Middle frontal gyrus (tissue), 1 donor: ENCODE data around the gene ADAMTS4.
"Not testable (repeated sequence)": the region's sequence is repeated elsewhere in the genome, so short reads cannot be mapped to it uniquely, and the experiment has no call there.

ENCODE experiments used
- DNase-seq: peaks from one replicate; pipeline ENCODE4 v3.0.0-alpha.2; 2015; ENCODE audit warnings: low spot score; ENCODE audit errors: extremely low spot score

Gene ADAMTS4, protein sequence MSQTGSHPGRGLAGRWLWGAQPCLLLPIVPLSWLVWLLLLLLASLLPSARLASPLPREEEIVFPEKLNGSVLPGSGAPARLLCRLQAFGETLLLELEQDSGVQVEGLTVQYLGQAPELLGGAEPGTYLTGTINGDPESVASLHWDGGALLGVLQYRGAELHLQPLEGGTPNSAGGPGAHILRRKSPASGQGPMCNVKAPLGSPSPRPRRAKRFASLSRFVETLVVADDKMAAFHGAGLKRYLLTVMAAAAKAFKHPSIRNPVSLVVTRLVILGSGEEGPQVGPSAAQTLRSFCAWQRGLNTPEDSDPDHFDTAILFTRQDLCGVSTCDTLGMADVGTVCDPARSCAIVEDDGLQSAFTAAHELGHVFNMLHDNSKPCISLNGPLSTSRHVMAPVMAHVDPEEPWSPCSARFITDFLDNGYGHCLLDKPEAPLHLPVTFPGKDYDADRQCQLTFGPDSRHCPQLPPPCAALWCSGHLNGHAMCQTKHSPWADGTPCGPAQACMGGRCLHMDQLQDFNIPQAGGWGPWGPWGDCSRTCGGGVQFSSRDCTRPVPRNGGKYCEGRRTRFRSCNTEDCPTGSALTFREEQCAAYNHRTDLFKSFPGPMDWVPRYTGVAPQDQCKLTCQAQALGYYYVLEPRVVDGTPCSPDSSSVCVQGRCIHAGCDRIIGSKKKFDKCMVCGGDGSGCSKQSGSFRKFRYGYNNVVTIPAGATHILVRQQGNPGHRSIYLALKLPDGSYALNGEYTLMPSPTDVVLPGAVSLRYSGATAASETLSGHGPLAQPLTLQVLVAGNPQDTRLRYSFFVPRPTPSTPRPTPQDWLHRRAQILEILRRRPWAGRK

DNA sequence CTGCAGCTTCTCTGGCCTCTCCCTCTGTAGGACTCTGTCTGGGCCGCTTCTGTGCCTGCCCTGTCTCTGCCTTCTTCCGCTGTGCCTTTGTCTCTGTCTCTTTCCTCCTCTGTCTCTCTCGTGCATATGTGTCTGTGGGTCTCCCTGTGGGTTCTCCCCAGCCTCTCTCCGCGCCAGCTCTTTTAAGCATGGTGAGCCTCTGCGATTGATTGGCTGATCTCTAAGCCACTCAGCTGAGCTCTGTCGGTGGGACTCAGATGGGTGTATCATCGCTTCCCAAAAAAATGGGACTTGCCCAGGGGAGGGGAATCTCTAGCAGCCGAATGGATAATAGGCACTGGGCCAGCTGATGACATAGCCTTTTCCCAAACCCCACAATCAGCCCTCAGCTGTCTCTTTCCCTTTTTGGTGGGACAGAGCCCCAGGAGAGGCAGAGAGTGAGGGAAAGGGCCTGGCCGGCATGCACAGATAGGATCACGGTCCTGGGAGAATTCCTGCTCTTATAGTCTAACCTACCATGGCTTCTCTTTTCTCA lies at the start of gene ADAMTS4:
ADAMTS4 (minus strand) TSS at position 158 of the 535 bp plus-strand sequence. CDS start 427 bp downstream, outside the sequence.
- DNase-seq, result peak; percentile 68

DNA sequence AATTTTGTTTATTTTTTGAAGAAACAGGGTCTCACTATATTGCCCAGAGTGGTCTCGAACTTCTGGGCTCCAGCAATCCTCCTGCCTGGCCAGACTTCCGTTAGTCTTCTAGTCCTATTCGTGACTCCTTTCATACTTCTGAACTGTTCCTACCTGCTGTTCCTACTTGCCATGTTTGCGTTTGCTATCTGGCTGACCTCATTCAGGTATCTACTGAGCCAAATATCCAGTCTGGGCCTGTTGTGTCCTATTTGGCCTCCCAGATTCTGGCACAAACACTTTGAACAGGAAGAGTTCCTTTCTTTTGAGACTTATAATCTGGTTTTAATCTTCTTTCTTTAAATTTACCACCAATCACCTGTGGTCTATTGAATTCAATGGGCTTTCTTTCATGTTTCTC lies 46.0 kb upstream of the ADAMTS4 start:
- DNase-seq, result no peak

DNA sequence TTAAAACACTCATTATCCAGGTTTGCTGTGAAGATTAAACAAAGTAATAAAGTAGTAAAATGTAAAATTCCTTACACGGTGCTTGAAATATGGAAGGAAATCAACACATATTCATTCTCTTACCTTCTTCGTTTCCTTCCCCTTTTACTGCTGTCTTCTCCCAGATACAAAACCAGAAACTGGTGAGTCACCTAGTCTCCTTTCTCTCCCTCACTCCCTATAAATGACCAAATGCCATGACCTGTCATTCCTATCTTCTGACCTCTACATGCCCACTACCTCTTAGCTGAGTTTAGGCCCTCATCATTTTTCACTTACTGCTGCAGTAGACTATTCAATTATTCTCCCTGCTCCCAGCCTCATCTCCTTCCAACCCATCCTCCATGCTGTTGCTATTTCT lies 43.5 kb upstream of the ADAMTS4 start:
- DNase-seq, result no peak

DNA sequence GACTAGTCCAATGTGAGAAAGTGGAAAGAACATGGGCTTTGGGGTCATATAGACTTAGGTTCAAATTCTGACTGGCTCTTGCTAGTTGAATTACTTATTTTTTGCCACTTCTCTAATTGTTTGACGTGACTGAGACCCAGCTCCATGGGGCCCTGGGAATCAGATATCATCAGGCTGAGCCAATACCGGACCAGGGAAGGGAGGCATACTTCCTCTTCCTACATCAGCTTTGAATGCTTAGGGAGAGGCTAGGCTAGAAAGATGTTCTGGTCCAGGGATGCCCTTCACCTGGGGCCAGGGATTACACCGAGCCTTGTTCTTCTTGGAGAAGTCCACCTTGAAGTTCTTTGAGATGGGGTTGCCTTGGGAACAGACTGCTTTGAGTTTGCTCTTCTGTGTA lies 42.8 kb upstream of the ADAMTS4 start:
- no peak for DNase-seq

DNA sequence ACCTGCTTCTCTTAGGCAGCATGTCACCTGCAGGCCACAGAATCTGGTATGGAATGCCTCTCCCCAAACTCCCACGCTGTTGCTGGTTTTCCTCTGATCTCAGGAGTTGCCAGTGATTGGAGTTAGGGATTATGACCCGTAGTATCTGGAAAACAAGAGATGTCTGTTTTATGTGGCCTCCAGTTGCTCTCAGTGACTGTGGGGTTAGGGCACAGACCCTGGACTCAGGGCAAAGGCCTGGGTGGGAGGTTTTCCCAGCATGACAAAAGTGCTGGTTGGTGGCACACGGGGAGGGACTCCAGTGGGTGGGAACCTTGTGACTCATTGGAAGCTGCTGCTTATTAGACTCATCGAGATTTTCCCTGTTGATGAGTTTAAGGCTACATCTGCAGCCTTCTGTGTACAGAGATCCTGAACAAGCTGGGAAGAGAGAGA lies 39.2 kb upstream of the ADAMTS4 start, which contains the start of gene NR1I3:
NR1I3 (minus strand) TSS at position 165 of the 435 bp plus-strand sequence. CDS start 1,638 bp downstream, outside the sequence.
- no peak for DNase-seq

DNA sequence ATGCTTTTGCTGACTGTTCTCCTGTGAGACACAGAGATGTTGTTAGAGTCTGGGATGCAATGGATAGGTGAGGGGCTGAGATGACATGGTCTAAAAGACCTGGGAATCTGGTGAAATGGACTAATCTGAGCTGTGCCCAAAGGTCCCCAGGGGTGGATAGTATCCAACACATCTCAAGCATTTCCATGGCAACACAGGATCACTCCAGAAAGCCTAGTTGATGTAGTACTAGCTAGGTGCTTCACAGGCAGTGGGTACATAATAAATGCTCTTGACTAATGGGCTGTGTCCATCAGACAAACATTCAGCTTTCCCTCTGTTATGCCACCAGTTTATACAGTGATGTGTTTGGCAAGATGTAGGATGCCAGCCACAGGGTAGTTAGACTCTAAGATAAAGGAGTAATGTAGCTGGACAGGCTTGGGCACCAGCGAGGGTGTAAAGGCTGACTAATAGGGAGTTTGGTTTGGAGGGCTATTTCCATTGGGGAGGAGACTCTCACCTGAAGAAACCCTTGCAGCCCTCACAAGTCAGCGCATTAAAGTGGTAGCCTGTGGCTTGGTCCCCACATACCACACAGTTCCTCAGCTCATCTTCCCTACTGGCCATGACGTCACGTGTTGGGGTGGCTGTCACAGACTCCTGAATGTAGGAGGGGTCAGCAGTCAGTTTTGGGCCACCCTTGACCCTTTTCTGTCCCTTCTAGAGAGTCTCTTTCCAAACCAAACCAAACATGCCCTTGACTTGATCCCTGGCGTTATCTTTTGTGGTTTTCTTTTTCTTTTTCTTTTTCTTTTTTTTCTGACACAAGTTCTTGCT lies 37.3 kb upstream of the ADAMTS4 start:
- DNase-seq, result no peak

DNA sequence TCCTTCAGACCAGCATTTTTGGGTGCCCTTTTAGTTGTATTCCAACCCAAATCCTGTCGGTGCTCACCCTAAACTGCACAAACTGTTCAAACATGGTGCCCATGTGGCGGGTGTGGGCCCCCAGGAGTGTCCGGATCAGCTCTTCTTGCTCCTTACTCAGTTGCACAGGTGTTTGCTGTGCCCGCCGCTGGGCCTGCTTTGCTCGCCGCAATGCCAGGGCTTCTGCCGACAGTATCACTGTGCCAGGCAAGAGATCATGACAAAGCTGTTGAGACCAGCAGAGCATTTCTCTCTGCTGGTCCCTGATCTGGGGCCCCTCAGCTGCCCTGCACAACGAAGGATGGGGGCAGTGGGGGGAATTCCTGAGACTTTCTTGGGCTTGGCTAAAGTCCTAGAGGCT lies 34.2 kb upstream of the ADAMTS4 start:
- no peak for DNase-seq

DNA sequence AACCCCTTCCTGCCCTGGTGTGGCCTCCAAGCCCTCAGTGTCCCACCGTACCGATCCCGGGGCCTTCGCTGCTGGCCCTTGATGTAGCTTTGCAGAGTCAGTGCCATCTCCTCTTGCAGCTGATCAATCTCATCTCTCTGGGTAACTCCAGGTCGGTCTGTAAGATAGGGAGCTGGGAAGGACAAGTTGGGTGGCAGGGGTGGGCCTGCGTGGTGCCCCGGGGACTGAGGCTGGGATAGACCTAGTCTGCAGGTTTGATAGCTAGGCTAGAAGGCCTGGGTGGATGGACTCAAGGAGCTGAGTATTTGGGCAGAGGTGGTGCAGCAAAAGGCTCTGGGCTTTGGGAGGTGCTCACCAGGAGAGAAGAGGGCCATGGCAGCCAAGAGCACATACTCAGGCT lies 31.9 kb upstream of the ADAMTS4 start:
- DNase-seq, result no peak

DNA sequence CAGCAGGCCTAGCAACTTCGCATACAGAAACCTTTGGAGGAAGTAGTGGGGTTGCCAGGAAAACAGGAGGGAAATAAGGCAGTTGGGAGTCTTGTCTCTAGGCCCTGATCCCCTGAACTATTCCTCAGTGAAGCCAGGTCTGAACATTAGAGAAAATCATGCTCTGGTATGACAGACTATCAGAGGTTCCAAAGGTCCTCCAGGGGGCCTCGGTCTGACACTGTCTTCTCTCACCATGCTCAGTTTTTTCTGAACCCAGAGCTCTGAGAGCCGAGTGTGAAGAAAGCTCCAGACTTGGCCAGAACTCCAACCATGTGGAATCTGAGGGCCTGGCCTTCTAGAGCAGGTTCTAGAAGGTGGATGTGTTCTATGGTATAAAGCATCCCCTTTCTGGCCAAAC lies 31.0 kb upstream of the ADAMTS4 start:
- no peak for DNase-seq

DNA sequence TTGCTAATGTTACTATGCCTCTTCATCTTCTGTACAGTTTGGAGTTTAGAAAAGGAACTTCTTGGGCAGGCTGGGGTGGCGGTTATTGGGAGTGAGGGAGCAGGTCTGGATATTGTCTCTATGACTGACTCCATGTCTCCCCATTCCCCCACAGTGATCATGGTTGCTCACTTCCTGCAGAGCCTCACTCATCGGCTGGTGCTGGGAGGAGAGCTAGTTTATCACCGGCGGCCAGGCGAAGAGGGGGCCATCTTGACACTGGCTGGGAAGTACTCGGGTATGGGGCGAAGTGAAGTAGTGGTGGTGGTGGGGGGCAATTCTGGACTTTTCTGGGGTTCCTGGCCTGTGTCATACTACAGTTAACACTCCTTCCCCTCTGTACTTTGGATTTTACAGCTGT lies 29.2 kb upstream of the ADAMTS4 start:
- DNase-seq, result no peak

DNA sequence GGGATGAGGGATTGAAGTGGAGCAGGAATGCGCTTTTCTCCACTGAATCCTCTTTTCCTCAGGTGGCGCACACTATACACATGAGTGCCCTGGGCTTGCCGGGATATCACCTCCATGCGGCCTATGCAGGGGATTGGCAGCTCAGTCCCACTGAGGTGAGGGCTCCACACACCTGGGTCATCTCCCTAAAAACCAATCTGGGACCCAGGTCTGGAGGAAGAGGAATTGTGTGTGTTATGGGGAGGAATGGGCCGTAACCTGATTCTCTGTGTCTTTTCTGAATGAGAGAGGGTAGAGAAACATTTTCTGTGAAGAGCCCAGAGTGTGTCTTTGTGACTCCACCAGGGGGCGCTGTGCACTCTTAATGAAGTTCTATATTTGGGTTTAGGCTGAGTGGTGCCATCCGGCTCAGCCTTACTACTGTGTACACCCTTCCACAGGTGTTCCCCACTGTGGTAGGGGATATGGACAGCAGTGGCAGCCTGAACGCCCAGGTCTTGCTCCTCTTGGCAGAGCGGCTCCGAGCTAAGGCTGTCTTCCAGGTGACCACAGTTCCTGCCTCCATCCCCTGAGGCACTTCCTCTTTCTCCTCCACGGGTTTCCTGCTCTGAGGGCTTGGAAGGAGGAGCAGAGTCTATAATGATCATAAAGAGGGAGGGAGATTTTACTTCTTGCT lies 28.5 kb upstream of the ADAMTS4 start:
- peak; percentile 44 for DNase-seq

DNA sequence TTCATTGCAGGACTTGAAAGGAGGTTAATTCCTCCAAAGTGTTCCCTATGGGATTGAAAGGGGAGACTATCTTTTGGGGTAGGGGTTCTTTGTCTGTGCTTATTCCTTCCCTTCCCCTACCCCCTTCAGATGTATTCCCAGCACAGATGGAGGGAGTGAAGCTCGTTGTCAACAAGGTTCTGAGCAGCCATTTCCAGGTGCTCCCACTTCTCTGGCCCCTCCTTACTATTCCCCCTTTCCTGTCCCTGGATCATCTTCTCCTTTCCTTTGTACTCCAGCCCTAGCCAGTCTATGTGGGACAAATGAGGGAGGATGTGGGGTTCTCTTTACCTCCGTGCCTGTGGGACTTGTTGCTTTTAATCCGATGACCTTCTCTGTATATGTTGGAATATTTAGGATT lies 27.9 kb upstream of the ADAMTS4 start:
- no peak for DNase-seq

DNA sequence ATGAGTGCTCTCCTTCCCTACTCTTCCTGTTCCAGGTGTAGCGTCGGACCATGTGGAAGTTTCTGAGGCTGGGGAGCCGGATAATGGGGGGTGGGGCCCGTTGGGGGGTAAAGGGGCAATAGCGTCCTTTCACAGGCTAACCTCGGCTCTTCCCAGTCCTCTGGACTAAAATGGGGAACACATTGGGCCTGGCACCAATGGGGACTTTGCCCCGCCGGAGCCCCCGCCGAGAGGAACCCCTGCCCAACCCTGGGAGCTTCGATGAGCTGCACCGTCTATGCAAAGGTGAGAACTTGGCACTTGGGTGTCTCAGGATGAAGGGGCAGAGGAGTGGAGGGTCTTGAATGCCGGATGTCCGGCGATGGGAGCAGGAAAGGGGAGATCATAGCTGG lies 27.5 kb upstream of the ADAMTS4 start:
- no peak for DNase-seq

DNA sequence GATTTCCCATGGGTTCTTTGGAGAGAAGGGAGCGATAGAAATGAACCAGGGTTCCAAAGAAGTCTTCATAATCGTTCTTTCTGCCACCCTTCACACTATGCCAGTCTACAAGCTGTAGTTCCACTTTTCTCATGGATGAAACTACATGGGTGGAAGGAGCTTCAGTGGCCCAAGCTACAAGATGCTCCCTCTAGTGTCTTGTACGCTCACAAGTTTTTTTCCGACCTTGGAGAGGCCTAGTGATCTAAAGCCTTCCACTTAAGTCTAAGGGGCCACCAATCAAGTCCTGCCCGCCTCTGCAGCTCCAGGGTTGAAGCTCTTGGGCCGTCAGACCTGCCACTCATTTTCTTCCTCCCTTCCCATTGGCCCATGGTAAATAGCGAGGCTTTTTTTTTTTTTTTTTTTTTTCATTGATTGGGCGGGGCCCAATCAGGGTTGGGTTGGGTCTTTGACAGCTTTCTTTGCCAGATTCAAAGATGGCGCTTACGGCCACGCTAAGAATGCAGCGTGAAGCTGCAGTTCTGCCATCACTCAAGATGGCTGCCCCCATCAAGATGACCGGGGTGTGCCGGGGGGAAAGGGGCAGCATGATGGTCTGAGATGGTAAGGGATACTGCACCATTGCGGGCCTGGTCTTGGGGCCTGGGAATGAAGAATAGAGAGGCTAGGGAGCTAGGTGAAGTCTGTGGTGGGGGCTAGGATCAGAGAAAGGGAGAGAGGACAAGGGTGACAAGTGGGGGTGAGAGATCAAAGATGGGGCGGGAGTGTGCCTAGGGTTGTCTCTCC lies 26.9 kb upstream of the ADAMTS4 start, which contains the start of gene TOMM40L:
TOMM40L (plus strand) TSS at position 527 of the 786 bp plus-strand sequence. CDS start 430 bp downstream, outside the sequence.
- peak; percentile 92 for DNase-seq

DNA sequence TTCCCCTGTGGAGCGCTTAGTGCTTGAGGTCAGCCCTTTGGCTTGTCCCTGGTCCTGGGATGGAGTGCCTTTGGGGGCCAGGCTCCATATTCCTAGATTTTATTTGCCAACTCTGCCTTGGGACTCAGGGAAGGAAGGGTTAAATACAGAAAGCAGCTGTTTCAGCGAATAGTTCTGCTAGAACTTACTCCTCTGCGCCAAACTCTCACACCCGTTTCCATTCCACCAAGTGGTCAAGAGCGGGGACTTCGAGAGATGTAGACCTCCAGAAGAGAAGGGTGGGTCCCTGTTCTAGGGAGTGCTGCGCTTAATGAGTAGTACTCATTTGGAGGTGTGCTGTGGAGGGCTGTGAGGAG lies 26.3 kb upstream of the ADAMTS4 start:
- no peak for DNase-seq

DNA sequence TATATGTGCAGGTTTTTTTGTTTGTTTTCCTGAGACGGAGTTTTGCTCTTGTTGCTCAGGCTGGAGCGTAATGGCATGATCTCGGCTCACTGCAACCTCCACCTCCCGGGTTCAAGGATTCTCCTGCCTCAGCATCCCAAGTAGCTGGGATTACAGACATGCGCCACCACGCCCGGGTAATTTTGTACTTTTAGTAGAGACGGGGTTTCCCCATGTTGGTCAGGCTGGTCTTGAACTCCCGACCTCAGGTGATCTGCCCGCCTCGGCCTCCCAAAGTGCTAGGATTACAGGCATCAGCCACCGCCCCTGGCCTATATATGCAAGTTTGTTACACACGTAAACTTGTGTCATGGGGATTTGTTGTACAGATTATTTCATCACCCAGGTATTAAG lies 25.8 kb upstream of the ADAMTS4 start:
- DNase-seq, result not testable (repeated sequence)

DNA sequence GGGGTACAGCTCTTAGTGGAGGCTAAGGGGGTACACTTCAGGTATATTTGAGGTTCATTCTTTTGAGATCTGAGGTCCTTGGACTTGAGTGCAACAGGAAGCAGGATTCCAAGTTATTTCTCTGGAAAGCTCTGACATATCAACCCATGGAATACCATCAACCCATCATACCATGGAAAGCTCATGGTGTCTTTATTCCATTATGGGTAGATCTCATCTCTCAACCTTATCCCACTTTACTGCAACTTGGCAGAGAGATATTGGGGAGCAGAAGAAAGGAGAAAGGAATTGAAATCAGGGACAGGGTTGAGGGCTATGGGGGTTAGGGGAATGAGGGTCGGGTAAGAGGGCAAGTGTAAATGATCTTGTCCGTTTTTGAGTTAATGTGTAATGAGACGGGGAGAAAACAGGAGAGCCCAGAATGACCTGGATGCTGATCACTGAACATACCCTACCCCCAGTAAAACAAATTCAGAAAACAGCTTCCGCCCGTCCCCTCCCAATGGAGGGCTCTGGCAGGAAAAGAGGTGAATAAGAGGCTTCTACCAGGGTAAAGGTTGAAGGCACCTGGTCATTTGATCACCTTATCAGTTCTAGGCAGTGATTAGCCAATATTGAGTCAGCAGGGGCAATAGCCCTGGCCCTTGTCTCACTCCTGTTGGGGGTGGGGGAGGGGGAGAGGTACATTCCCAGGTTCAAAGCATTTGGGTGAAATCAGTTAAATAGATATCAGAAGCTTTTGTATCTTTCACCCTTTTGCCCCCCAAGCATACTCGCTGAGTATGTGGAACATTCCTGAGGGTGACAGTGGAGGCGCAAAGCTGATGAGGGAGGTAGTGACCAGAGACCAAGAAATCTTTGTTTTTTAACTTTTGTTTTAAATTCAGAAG lies 25.2 kb upstream of the ADAMTS4 start:
- DNase-seq, result no peak

DNA sequence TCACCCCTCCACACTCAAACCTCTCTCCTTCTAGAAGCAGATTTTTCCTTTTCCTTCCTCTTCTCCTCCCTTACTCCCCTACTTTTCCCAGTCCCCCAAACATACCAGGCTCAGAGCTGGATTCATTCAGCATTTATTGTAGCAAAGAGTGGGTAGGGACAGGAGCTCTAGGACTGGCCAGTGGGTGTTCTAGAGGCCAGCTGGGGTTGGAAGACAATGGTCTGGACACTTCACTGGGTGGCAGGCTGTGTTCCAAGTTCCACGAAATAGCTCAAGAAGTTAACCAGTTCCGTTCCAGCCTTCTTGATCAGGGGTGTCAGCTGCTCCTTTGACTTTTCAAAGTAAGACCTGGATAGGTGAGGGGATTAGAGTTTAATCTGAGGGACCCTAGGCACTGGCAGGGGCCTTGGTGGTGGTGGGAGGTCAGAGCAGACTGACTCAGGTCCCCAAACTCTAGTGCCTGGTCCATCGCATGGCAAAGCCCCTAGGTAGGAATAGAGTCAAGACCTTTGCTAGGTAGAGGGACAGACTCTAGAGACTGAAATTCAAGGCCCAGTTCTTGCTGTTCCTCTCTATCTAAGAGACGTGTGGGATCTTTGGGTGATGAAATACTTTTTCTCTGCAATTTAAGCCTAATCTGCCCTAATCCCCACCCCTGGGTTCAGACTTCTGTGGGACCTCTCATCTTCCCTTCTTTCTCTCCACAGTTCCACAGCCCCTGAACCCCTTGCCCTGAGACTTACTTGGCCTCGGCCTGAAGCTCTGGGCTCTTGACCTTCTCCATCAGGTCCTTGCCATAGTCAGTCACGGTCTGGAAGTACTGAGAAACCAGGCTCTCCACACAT lies 23.5 kb upstream of the ADAMTS4 start:
- DNase-seq, result no peak
